PFSK-1 (cell line): ENCODE results near the gene VIL1.

Source experiments
- FOXP2 ChIP-seq: optimal IDR thresholded peaks from 2 replicates; pipeline ENCODE3; 2011; ENCODE audit warnings: borderline replicate concordance, control low read depth, inconsistent platforms; ENCODE audit not compliant: insufficient read depth; ENCODE audit errors: extremely low read length, extremely low read depth
- POLR2AphosphoS5 ChIP-seq: IDR thresholded peaks from 2 replicates; pipeline ENCODE4 v1.6.1; 2012; ENCODE audit warnings: low read depth, mild to moderate bottlenecking, control low read depth, low read length, moderate library complexity
- SIN3A ChIP-seq: IDR thresholded peaks from 2 replicates; pipeline ENCODE4 v1.6.1; 2012; ENCODE audit warnings: mild to moderate bottlenecking, low read length, moderate library complexity, borderline replicate concordance; ENCODE audit not compliant: insufficient read depth
- TAF1 ChIP-seq: IDR thresholded peaks from 2 replicates; pipeline ENCODE4 v1.6.1; 2012; ENCODE audit warnings: low read length, control low read depth, borderline replicate concordance; ENCODE audit not compliant: insufficient read depth
- TF ChIP-seq, protein P1 (sequence below), 2 experiments: IDR thresholded peaks; 2 replicates each; pipeline versions ENCODE4 v1.6.1 to v1.8.0; 2011 to 2012; ENCODE audit warnings: low read depth in 2 of 2, low read length in 2 of 2, control low read depth in 1 of 2, inconsistent platforms in 1 of 2, mild to moderate bottlenecking in 1 of 2, moderate library complexity in 1 of 2; ENCODE audit not compliant: insufficient read depth in 1 of 2

- TF ChIP-seq, protein P1, sequence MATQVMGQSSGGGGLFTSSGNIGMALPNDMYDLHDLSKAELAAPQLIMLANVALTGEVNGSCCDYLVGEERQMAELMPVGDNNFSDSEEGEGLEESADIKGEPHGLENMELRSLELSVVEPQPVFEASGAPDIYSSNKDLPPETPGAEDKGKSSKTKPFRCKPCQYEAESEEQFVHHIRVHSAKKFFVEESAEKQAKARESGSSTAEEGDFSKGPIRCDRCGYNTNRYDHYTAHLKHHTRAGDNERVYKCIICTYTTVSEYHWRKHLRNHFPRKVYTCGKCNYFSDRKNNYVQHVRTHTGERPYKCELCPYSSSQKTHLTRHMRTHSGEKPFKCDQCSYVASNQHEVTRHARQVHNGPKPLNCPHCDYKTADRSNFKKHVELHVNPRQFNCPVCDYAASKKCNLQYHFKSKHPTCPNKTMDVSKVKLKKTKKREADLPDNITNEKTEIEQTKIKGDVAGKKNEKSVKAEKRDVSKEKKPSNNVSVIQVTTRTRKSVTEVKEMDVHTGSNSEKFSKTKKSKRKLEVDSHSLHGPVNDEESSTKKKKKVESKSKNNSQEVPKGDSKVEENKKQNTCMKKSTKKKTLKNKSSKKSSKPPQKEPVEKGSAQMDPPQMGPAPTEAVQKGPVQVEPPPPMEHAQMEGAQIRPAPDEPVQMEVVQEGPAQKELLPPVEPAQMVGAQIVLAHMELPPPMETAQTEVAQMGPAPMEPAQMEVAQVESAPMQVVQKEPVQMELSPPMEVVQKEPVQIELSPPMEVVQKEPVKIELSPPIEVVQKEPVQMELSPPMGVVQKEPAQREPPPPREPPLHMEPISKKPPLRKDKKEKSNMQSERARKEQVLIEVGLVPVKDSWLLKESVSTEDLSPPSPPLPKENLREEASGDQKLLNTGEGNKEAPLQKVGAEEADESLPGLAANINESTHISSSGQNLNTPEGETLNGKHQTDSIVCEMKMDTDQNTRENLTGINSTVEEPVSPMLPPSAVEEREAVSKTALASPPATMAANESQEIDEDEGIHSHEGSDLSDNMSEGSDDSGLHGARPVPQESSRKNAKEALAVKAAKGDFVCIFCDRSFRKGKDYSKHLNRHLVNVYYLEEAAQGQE (IDR thresholded peaks at IDR 0.05; ENCODE audit: insufficient read depth in 1 of 2, low read depth in 2 of 2, low read length in 2 of 2), result no peak
- TF ChIP-seq SIN3A (no peak), POLR2AphosphoS5 (no peak), FOXP2 (no peak), TAF1 (no peak)
These were observed 22.0 kb upstream of the VIL1 start for GRCh38 chr2:218396688-218397462.
